Neuronal stem cell (in vitro differentiated cells): ENCODE results near the gene ASCL4.

Source experiments
- DNase-seq: peaks from one replicate; pipeline ENCODE4 v3.0.0-alpha.2; 2013; ENCODE audit warnings: low spot score
- H2AFZ ChIP-seq: one replicate; pipeline ENCODE4 v1.6.1; 2013; ENCODE audit warnings: mild to moderate bottlenecking, low read length, inconsistent platforms
- H2AK5ac ChIP-seq: 2 replicates; pipeline ENCODE4 v1.6.1; 2013; ENCODE audit warnings: low read depth, mild to moderate bottlenecking, inconsistent platforms, low read length, moderate library complexity, mixed read lengths
- H2BK120ac ChIP-seq: 2 replicates; pipeline ENCODE4 v1.6.1; 2013; ENCODE audit warnings: low read depth, mild to moderate bottlenecking, inconsistent platforms, low read length, moderate library complexity, mixed read lengths
- H2BK12ac ChIP-seq: one replicate; pipeline ENCODE4 v1.6.1; 2013; ENCODE audit warnings: low read length, inconsistent platforms
- H2BK15ac ChIP-seq: 2 replicates; pipeline ENCODE4 v1.6.1; 2013; ENCODE audit warnings: mild to moderate bottlenecking, low read length, inconsistent platforms, mixed read lengths
- H2BK5ac ChIP-seq: one replicate; pipeline ENCODE4 v1.6.1; 2013; ENCODE audit warnings: inconsistent platforms, mild to moderate bottlenecking, low read length, moderate library complexity
- H3K14ac ChIP-seq: one replicate; pipeline ENCODE4 v1.6.1; 2013; ENCODE audit warnings: low read length, inconsistent platforms
- H3K18ac ChIP-seq: 2 replicates; pipeline ENCODE4 v1.6.1; 2013; ENCODE audit warnings: low read length, inconsistent platforms
- H3K23ac ChIP-seq: 2 replicates; pipeline ENCODE4 v1.6.1; 2013; ENCODE audit warnings: low read depth, mild to moderate bottlenecking, mixed read lengths, low read length, inconsistent platforms; ENCODE audit not compliant: poor library complexity
- H3K27ac ChIP-seq: replicated peaks from 3 replicates; pipeline ENCODE4 v1.5.1; 2013; ENCODE audit warnings: low read length, inconsistent platforms
- H3K27me3 ChIP-seq, 3 experiments: 2 replicates each; pipeline ENCODE4 v1.6.1; 2013; ENCODE audit warnings: low read length in 3 of 3, mild to moderate bottlenecking in 2 of 3, inconsistent platforms in 1 of 3, low read depth in 1 of 3, mixed read lengths in 1 of 3, moderate library complexity in 1 of 3; ENCODE audit not compliant: control insufficient read depth in 3 of 3, insufficient read depth in 3 of 3
- H3K36me3 ChIP-seq, 2 donors: replicated peaks in 1 of 2; 2 replicates each; pipeline ENCODE4 v1.6.1; 2013; ENCODE audit warnings: low read length in 2 of 2; ENCODE audit not compliant: control insufficient read depth in 2 of 2, insufficient read depth in 2 of 2
- H3K4ac ChIP-seq: 2 replicates; pipeline ENCODE4 v1.6.1; 2013; ENCODE audit warnings: inconsistent platforms, mild to moderate bottlenecking, low read length, moderate library complexity
- H3K4me1 ChIP-seq, 2 donors: 1 replicate in 1 of 2; 2 replicates in 1 of 2; pipeline ENCODE4 v1.6.1; 2013; ENCODE audit warnings: low read length in 2 of 2, low read depth in 1 of 2; ENCODE audit not compliant: control insufficient read depth in 2 of 2, insufficient read depth in 1 of 2
- H3K4me2 ChIP-seq: one replicate; pipeline ENCODE4 v1.6.1; 2013; ENCODE audit warnings: mild to moderate bottlenecking, low read length, inconsistent platforms; ENCODE audit not compliant: insufficient read depth, poor library complexity, severe bottlenecking
- H3K4me3 ChIP-seq, 2 donors: 2 replicates each; pipeline ENCODE4 v1.5.1; 2013; ENCODE audit warnings: low read length in 2 of 2, mild to moderate bottlenecking in 2 of 2, inconsistent platforms in 1 of 2, moderate library complexity in 1 of 2
- H3K79me1 ChIP-seq: one replicate; pipeline ENCODE4 v1.6.1; 2013; ENCODE audit warnings: low read depth, mild to moderate bottlenecking, inconsistent platforms, low read length, moderate library complexity
- H3K9ac ChIP-seq: one replicate; pipeline ENCODE4 v1.6.1; 2013; ENCODE audit warnings: mild to moderate bottlenecking, low read depth, low read length, inconsistent platforms; ENCODE audit not compliant: poor library complexity
- H3K9me3 ChIP-seq, 2 donors: replicated peaks in 1 of 2; 2 replicates each; pipeline versions ENCODE3 to v1.6.1; 2013; ENCODE audit warnings: low read length in 2 of 2, mild to moderate bottlenecking in 2 of 2, inconsistent platforms in 1 of 2, low read depth in 1 of 2, mixed read lengths in 1 of 2, moderate library complexity in 1 of 2; ENCODE audit not compliant: control insufficient read depth in 2 of 2, insufficient read depth in 1 of 2
- H4K8ac ChIP-seq: one replicate; pipeline ENCODE4 v1.6.1; 2013; ENCODE audit warnings: low read depth, mild to moderate bottlenecking, inconsistent platforms, low read length, moderate library complexity
- H4K91ac ChIP-seq: one replicate; pipeline ENCODE4 v1.6.1; 2013; ENCODE audit warnings: low read length, low read depth, mild to moderate bottlenecking, inconsistent platforms; ENCODE audit not compliant: poor library complexity
- WGBS, 2 donors: extraction: QIAGEN DNeasy Blood & Tissue Kit; methylation state at CpG; one replicate each; pipeline ENCODE4 v1.1.7; 2013; ENCODE audit warnings: missing lambda C conversion rate in 2 of 2, mixed read lengths in 1 of 2; ENCODE audit not compliant: insufficient read length in 2 of 2, insufficient replicate concordance in 1 of 2; ENCODE audit errors: extremely low coverage in 2 of 2; 5-methylcytosine and 5-hydroxymethylcytosine counted together

The ASCL4 gene

GRCh38 chr12:107760207-107760808, 14.2 kb upstream of the ASCL4 start:
- no peak overlapping the region for H2BK5ac ChIP-seq

GRCh38 chr12:107760809-107761501, 13.5 kb upstream of the ASCL4 start, which contains the start of gene PRDM4:
PRDM4 (minus strand) TSS chr12:107761137; CDS start chr12:107760515, 622 bp downstream.
- Histone ChIP-seq H3K14ac (no peak within 1 kb of the TSS), H3K36me3 (peaks cover 7 to 34% of the 10 kb centered on the region in 2 donors), H2AK5ac (peak within 1 kb of the TSS; percentile 42), H3K4me3 (peak within 1 kb of the TSS; percentile 65 to 97), H4K8ac (peak within 1 kb of the TSS; percentile 88), H2BK15ac (no peak within 1 kb of the TSS), H3K4me2 (peak within 1 kb of the TSS; percentile 87), H2BK120ac (no peak within 1 kb of the TSS), H2BK12ac (no peak within 1 kb of the TSS), H4K91ac (no peak within 1 kb of the TSS), H3K18ac (peak within 1 kb of the TSS; percentile 91), H3K79me1 (no peaks in the 10 kb centered on the region), H3K27ac (no peak within 1 kb of the TSS), H3K9me3 (no peaks in the 10 kb centered on the region), H3K9ac (peak within 1 kb of the TSS; percentile 91), H3K4ac (no peak within 1 kb of the TSS), H3K4me1 (peaks cover 3 to 10% of the 10 kb centered on the region in 2 donors), H3K27me3 (peaks cover 0 to 19% (median 0%) of the 10 kb centered on the region in 3 experiments), H2AFZ (peak within 1 kb of the TSS; percentile 99), H3K23ac (peak within 1 kb of the TSS; percentile 69), H2BK5ac (no peak within 1 kb of the TSS)
- DNase-seq: peak; percentile 94
- no CpG with 5 or more reads among the region's 83 CpGs for WGBS, 2 donors

More at GRCh38 chr12:107760207-107760808, 14.2 kb upstream of the ASCL4 start:
- Histone ChIP-seq H3K4ac (no peak overlapping the region), H4K91ac (no peak overlapping the region), H3K18ac (peak overlapping the region; percentile 88), H2BK15ac (no peak overlapping the region), H3K4me3 (peak overlapping the region; percentile 65 to 97), H2BK120ac (no peak overlapping the region), H2AFZ (peak overlapping the region; percentile 99), H3K23ac (peak overlapping the region; percentile 0), H4K8ac (no peak overlapping the region), H3K4me1 (peaks cover 3 to 10% of the 10 kb centered on the region in 2 donors), H3K79me1 (no peaks in the 10 kb centered on the region), H3K27me3 (peaks cover 0 to 13% (median 0%) of the 10 kb centered on the region in 3 experiments), H3K9ac (peak overlapping the region; percentile 91), H2BK12ac (no peak overlapping the region), H3K36me3 (peaks cover 11 to 40% of the 10 kb centered on the region in 2 donors), H3K9me3 (no peaks in the 10 kb centered on the region), H3K14ac (no peak overlapping the region), H2AK5ac (peak overlapping the region; percentile 42), H3K4me2 (peak overlapping the region; percentile 87), H3K27ac (no peak overlapping the region)
- WGBS, 2 donors: no CpG with 5 or more reads among the region's 30 CpGs
- peak; percentile 17 for DNase-seq

- H3K27ac ChIP-seq: no peak overlapping the region
- H4K8ac ChIP-seq: no peak overlapping the region
- no peak overlapping the region for H2BK12ac ChIP-seq
- peak overlapping the region; percentile 99 for H2AFZ ChIP-seq
- no peak overlapping the region for H4K91ac ChIP-seq
- H3K18ac ChIP-seq: peak overlapping the region; percentile 48
- H3K4me2 ChIP-seq: peak overlapping the region; percentile 81
- H3K4me1 ChIP-seq: peaks cover 3 to 10% of the 10 kb centered on the region in 2 donors
- no peaks in the 10 kb centered on the region for H3K9me3 ChIP-seq
- H3K27me3 ChIP-seq: peaks cover 0 to 25% (median 0%) of the 10 kb centered on the region in 3 experiments
- no peak overlapping the region for H3K23ac ChIP-seq
- peak overlapping the region; percentile 65 to 80 for H3K4me3 ChIP-seq
- no peak overlapping the region for H3K14ac ChIP-seq
- no peaks in the 10 kb centered on the region for H3K79me1 ChIP-seq
- no peak for DNase-seq
- H2BK15ac ChIP-seq: no peak overlapping the region
- no peak overlapping the region for H2BK5ac ChIP-seq
- peak overlapping the region; percentile 4 for H3K9ac ChIP-seq
- H2AK5ac ChIP-seq: no peak overlapping the region
- H3K36me3 ChIP-seq: peaks cover 4 to 28% of the 10 kb centered on the region in 2 donors
- no peak overlapping the region for H3K4ac ChIP-seq
- H2BK120ac ChIP-seq: no peak overlapping the region
- WGBS, 2 donors: no CpG with 5 or more reads among the region's 12 CpGs
Observed at GRCh38 chr12:107761502-107761904, 13.0 kb upstream of the ASCL4 start.

- H3K18ac ChIP-seq: no peak overlapping the region
- no peak overlapping the region for H3K4ac ChIP-seq
- DNase-seq: no peak
- H3K9me3 ChIP-seq: no peaks in the 10 kb centered on the region
- no peak overlapping the region for H2BK120ac ChIP-seq
- H3K9ac ChIP-seq: no peak overlapping the region
- peaks cover 3 to 10% of the 10 kb centered on the region in 2 donors for H3K4me1 ChIP-seq
- H2AFZ ChIP-seq: no peak overlapping the region
- WGBS, 2 donors: no CpG with 5 or more reads among the region's 1 CpG
- no peak overlapping the region for H2AK5ac ChIP-seq
- no peak overlapping the region for H3K27ac ChIP-seq
- no peak overlapping the region for H2BK15ac ChIP-seq
- no peak overlapping the region for H3K4me3 ChIP-seq
- H3K23ac ChIP-seq: no peak overlapping the region
- H3K14ac ChIP-seq: no peak overlapping the region
- H3K27me3 ChIP-seq: peaks cover 0 to 38% (median 0%) of the 10 kb centered on the region in 3 experiments
- no peak overlapping the region for H2BK5ac ChIP-seq
- no peak overlapping the region for H3K4me2 ChIP-seq
- H3K79me1 ChIP-seq: no peaks in the 10 kb centered on the region
- H4K8ac ChIP-seq: no peak overlapping the region
- H3K36me3 ChIP-seq: peaks cover 0 to 15% of the 10 kb centered on the region in 2 donors
- no peak overlapping the region for H4K91ac ChIP-seq
- no peak overlapping the region for H2BK12ac ChIP-seq
Observed at GRCh38 chr12:107762874-107763273, 11.6 kb upstream of the ASCL4 start.
